ENCODE data around the gene RGS9BP. TPM values are rescaled to one million over a fixed set of nuclear protein-coding genes. Genes with fewer than 3 reads are reported as not detected.
"Not testable (repeated sequence)": the region's sequence is repeated elsewhere in the genome, so short reads cannot be mapped to it uniquely, and the experiment has no call there.

RGS9BP gene
- polyA plus RNA-seq, 1 donor: 0.20 TPM

GRCh38 chr19:32694851-32695250 is 19.2 kb downstream of the RGS9BP start:
- not testable (repeated sequence) for DNase-seq (ENCODE audit: low read depth)

GRCh38 chr19:32695506-32695905 is 19.9 kb downstream of the RGS9BP start:
- DNase-seq (ENCODE audit: low read depth): not testable (repeated sequence)

GRCh38 chr19:32696771-32697170 is 21.1 kb downstream of the RGS9BP start:
- DNase-seq (ENCODE audit: low read depth): not testable (repeated sequence)

GRCh38 chr19:32700129-32700528 is 24.5 kb downstream of the RGS9BP start:
- not testable (repeated sequence) for DNase-seq (ENCODE audit: low read depth)

GRCh38 chr19:32702010-32702409 is 26.4 kb downstream of the RGS9BP start:
- no peak for DNase-seq (ENCODE audit: low read depth)

- DNase-seq (ENCODE audit: low read depth): not testable (repeated sequence)
Observed at GRCh38 chr19:32704006-32704405, 28.4 kb downstream of the RGS9BP start.

- no peak for DNase-seq (ENCODE audit: low read depth)
Observed at GRCh38 chr19:32708457-32708856, 32.8 kb downstream of the RGS9BP start.

- no peak for DNase-seq (ENCODE audit: low read depth)
Observed at GRCh38 chr19:32709032-32709431, 33.4 kb downstream of the RGS9BP start.

GRCh38 chr19:32711747-32712146 is 36.1 kb downstream of the RGS9BP start:
- DNase-seq (ENCODE audit: low read depth): no peak

GRCh38 chr19:32716203-32716602 is 40.6 kb downstream of the RGS9BP start:
- DNase-seq (ENCODE audit: low read depth): not testable (repeated sequence)

GRCh38 chr19:32717496-32717895 is 41.8 kb downstream of the RGS9BP start:
- no peak for DNase-seq (ENCODE audit: low read depth)

GRCh38 chr19:32718286-32718685 is 42.6 kb downstream of the RGS9BP start:
- no peak for DNase-seq (ENCODE audit: low read depth)

GRCh38 chr19:32719611-32720059 is 44.0 kb downstream of the RGS9BP start, which contains the start of gene TDRD12:
Gene TDRD12 (plus strand): TSS chr19:32719767. CDS start chr19:32720073, 306 bp downstream.
- DNase-seq (ENCODE audit: low read depth): no peak

- DNase-seq (ENCODE audit: low read depth): no peak
Observed at GRCh38 chr19:32720216-32720935, 44.7 kb downstream of the RGS9BP start.

GRCh38 chr19:32720936-32721250 is 45.2 kb downstream of the RGS9BP start:
- DNase-seq (ENCODE audit: low read depth): no peak

Other genes with a start within 250 kb of the RGS9BP start
- gene PDCD5, start 94.7 kb upstream of the RGS9BP start, polyA plus RNA-seq (ENCODE audit: insufficient read length): 138 TPM
- 11.2 TPM for gene ANKRD27, start 668 bp upstream of the RGS9BP start, polyA plus RNA-seq (ENCODE audit: insufficient read length)
- 8.2 TPM for gene NUDT19, start 16.0 kb downstream of the RGS9BP start, polyA plus RNA-seq (ENCODE audit: insufficient read length)
- gene TDRD12, start 43.9 kb downstream of the RGS9BP start, polyA plus RNA-seq (ENCODE audit: insufficient read length): 0.63 TPM
- 0.62 TPM for gene SLC7A9, start 193.9 kb downstream of the RGS9BP start, polyA plus RNA-seq (ENCODE audit: insufficient read length)

All from forelimb muscle (tissue), 1 donor.